Ishikawa (cell line): ENCODE measurements around the gene SLC6A12.

Experiments used
- EGR1 ChIP-seq: IDR thresholded peaks from 2 replicates; pipeline ENCODE4 v1.6.1; 2012
- TAF1 ChIP-seq: IDR thresholded peaks from 2 replicates; pipeline ENCODE4 v1.6.1; 2012; ENCODE audit warnings: low read depth, mild to moderate bottlenecking
- YY1 ChIP-seq: IDR thresholded peaks from 2 replicates; pipeline ENCODE4 v1.6.1; 2012; ENCODE audit warnings: low read depth
- TF ChIP-seq, protein P1 (sequence below): IDR thresholded peaks from 2 replicates; pipeline ENCODE4 v1.6.1; 2012
- TF ChIP-seq, protein P2 (sequence below): IDR thresholded peaks from 2 replicates; pipeline ENCODE4 v1.6.1; 2012; ENCODE audit warnings: low read depth, mild to moderate bottlenecking

- no peak for TF ChIP-seq TAF1
- no peak for TF ChIP-seq YY1
- TF ChIP-seq EGR1, result peak; percentile 44; the same call in 1 of the 2 replicates
- TF ChIP-seq, protein P1, sequence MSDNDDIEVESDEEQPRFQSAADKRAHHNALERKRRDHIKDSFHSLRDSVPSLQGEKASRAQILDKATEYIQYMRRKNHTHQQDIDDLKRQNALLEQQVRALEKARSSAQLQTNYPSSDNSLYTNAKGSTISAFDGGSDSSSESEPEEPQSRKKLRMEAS, result 0 out of 2 replicates have a peak, but pooled peaks have one; percentile 14
- TF ChIP-seq, protein P2, sequence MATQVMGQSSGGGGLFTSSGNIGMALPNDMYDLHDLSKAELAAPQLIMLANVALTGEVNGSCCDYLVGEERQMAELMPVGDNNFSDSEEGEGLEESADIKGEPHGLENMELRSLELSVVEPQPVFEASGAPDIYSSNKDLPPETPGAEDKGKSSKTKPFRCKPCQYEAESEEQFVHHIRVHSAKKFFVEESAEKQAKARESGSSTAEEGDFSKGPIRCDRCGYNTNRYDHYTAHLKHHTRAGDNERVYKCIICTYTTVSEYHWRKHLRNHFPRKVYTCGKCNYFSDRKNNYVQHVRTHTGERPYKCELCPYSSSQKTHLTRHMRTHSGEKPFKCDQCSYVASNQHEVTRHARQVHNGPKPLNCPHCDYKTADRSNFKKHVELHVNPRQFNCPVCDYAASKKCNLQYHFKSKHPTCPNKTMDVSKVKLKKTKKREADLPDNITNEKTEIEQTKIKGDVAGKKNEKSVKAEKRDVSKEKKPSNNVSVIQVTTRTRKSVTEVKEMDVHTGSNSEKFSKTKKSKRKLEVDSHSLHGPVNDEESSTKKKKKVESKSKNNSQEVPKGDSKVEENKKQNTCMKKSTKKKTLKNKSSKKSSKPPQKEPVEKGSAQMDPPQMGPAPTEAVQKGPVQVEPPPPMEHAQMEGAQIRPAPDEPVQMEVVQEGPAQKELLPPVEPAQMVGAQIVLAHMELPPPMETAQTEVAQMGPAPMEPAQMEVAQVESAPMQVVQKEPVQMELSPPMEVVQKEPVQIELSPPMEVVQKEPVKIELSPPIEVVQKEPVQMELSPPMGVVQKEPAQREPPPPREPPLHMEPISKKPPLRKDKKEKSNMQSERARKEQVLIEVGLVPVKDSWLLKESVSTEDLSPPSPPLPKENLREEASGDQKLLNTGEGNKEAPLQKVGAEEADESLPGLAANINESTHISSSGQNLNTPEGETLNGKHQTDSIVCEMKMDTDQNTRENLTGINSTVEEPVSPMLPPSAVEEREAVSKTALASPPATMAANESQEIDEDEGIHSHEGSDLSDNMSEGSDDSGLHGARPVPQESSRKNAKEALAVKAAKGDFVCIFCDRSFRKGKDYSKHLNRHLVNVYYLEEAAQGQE, result no peak
Observed at GRCh38 chr12:163406-163986, 50.5 kb downstream of the SLC6A12 start.
